ENCODE data around the gene PLXNA4. TPM values are rescaled to one million over a fixed set of nuclear protein-coding genes. Genes with fewer than 3 reads are reported as not detected.

Gene PLXNA4
- total RNA-seq, 2 experiments from 2014 or later = 0.75 to 0.85 TPM

- ChIA-PET POLR2A (no interaction called here), CTCF (interaction anchor here (2.4 kb wide), 1 partner anchor 81 kb away, joined by 6 read pairs; no protein-coding TSS in a partner anchor)
- H3K27me3 Mint-ChIP-seq = peaks cover 27% of the 10 kb centered on the region
- H3K9me3 Mint-ChIP-seq = no peaks in the 10 kb centered on the region
- DNase-seq (no peak), ATAC-seq (ENCODE audit: poor library complexity) (no peak)
- Histone ChIP-seq H3K9me3 (ENCODE audit: control insufficient read depth in 1 of 2, insufficient read depth in 1 of 2, low read length in 2 of 2) (peaks cover 0 to 6% of the 10 kb centered on the region in 2 experiments), H3K27ac (ENCODE audit: low read depth in 1 of 2, low read length in 2 of 2) (no peak overlapping the region), H3K36me3 (ENCODE audit: insufficient read depth, low read length) (no peaks in the 10 kb centered on the region), H3K4me3 (ENCODE audit: low read length) (no peak overlapping the region), H3K4me1 (ENCODE audit: insufficient read depth, low read length) (peaks cover 8% of the 10 kb centered on the region), H3K27me3 (ENCODE audit: control insufficient read depth in 1 of 2, insufficient read depth in 2 of 2, low read length in 2 of 2) (peaks cover 0 to 7% of the 10 kb centered on the region in 2 experiments)
- no peak overlapping the region for H3K4me3 Mint-ChIP-seq
- TF ChIP-seq, protein P1, sequence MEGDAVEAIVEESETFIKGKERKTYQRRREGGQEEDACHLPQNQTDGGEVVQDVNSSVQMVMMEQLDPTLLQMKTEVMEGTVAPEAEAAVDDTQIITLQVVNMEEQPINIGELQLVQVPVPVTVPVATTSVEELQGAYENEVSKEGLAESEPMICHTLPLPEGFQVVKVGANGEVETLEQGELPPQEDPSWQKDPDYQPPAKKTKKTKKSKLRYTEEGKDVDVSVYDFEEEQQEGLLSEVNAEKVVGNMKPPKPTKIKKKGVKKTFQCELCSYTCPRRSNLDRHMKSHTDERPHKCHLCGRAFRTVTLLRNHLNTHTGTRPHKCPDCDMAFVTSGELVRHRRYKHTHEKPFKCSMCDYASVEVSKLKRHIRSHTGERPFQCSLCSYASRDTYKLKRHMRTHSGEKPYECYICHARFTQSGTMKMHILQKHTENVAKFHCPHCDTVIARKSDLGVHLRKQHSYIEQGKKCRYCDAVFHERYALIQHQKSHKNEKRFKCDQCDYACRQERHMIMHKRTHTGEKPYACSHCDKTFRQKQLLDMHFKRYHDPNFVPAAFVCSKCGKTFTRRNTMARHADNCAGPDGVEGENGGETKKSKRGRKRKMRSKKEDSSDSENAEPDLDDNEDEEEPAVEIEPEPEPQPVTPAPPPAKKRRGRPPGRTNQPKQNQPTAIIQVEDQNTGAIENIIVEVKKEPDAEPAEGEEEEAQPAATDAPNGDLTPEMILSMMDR (IDR thresholded peaks at IDR 0.05) = no peak
- peaks cover 22% of the 10 kb centered on the region for H3K4me1 Mint-ChIP-seq (ENCODE audit: low read depth)
- no peak overlapping the region for H3K27ac Mint-ChIP-seq
- H3K36me3 Mint-ChIP-seq (ENCODE audit: low read depth) = no peaks in the 10 kb centered on the region
- intact Hi-C loops (cut with DNase I, micrococcal nuclease) = no loop called here
Observed at GRCh38 chr7:132475037-132475668, 101.1 kb downstream of the PLXNA4 start.

DNA sequence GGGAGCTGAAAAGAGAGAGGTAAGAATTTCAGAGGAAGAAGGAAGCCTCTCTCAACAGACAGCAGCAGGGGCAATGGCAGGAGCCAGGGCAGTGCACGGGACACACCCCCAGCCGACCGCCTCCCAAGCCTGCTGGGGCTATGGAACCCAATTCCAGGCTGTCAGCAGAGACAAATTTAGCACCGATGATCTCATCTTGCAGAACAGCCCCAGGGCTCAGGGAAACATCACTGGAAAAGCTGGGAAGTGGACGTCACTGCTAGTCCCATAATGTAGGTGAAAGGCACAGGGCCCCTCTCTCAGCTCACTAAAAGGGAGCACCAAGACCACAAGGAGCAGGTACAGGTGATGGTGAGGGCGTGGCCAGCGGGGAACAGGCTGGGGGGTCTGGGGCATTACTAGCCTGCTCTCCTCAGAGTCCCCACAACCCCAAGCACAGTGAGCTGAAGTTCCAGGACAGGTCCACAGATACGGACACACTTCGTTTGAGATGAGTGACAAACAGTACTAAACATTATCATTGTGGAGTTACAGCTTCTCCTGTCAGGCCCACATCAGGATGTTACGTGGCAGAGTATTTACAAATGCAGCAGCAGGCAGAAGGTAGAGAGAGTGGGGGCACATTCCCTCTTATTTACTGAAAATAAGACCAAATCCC lies 103.7 kb downstream of the PLXNA4 start:
- TF ChIP-seq, protein P1 (IDR thresholded peaks at IDR 0.05) = no peak
- Mint-ChIP-seq H3K4me1 (ENCODE audit: low read depth) (peaks cover 22% of the 10 kb centered on the region), H3K27ac (no peak overlapping the region), H3K36me3 (ENCODE audit: low read depth) (no peaks in the 10 kb centered on the region), H3K4me3 (no peak overlapping the region), H3K9me3 (no peaks in the 10 kb centered on the region), H3K27me3 (peaks cover 27% of the 10 kb centered on the region)
- no peak for DNase-seq
- no peak for ATAC-seq (ENCODE audit: poor library complexity)
- H3K27me3 ChIP-seq (ENCODE audit: control insufficient read depth in 1 of 2, insufficient read depth in 2 of 2, low read length in 2 of 2) = peaks cover 0 to 7% of the 10 kb centered on the region in 2 experiments
- peaks cover 0 to 6% of the 10 kb centered on the region in 2 experiments for H3K9me3 ChIP-seq (ENCODE audit: control insufficient read depth in 1 of 2, insufficient read depth in 1 of 2, low read length in 2 of 2)
- peaks cover 8% of the 10 kb centered on the region for H3K4me1 ChIP-seq (ENCODE audit: insufficient read depth, low read length)
- ChIA-PET POLR2A (no interaction called here), CTCF (no interaction called here)
- intact Hi-C loops (cut with DNase I, micrococcal nuclease) = no loop called here
- no peak overlapping the region for H3K4me3 ChIP-seq (ENCODE audit: low read length)
- no peak overlapping the region for H3K27ac ChIP-seq (ENCODE audit: low read depth in 1 of 2, low read length in 2 of 2)
- H3K36me3 ChIP-seq (ENCODE audit: insufficient read depth, low read length) = no peaks in the 10 kb centered on the region

DNA sequence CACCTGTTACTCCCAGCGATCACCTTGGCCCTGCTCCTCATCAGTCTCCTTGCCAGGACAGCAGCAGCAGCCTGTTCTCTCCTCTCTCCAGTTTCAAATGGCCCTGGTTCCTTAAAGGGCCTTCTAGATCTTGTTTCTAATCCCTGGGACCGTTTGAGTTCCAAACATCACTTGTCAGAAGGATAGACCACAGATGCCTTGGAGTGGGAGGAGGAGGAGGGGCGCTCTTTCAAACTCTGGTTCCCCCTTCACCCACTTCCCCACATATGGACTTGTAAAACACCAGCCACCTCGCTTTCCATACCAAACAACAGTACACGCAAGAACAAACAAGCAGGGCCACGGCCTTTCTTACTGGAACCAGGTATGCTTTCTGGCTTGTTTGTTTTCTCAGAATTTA lies 104.8 kb downstream of the PLXNA4 start:
- H3K36me3 ChIP-seq (ENCODE audit: insufficient read depth, low read length) = no peaks in the 10 kb centered on the region
- H3K4me3 ChIP-seq (ENCODE audit: low read length) = no peak overlapping the region
- no peak overlapping the region for H3K27ac ChIP-seq (ENCODE audit: low read depth in 1 of 2, low read length in 2 of 2)
- Mint-ChIP-seq H3K4me3 (no peak overlapping the region), H3K27ac (no peak overlapping the region), H3K27me3 (peaks cover 27% of the 10 kb centered on the region), H3K9me3 (no peaks in the 10 kb centered on the region), H3K4me1 (ENCODE audit: low read depth) (peaks cover 22% of the 10 kb centered on the region), H3K36me3 (ENCODE audit: low read depth) (no peaks in the 10 kb centered on the region)
- H3K9me3 ChIP-seq (ENCODE audit: control insufficient read depth in 1 of 2, insufficient read depth in 1 of 2, low read length in 2 of 2) = peaks cover 0 to 6% of the 10 kb centered on the region in 2 experiments
- peaks cover 0 to 7% of the 10 kb centered on the region in 2 experiments for H3K27me3 ChIP-seq (ENCODE audit: control insufficient read depth in 1 of 2, insufficient read depth in 2 of 2, low read length in 2 of 2)
- peaks cover 8% of the 10 kb centered on the region for H3K4me1 ChIP-seq (ENCODE audit: insufficient read depth, low read length)
- intact Hi-C loops (cut with DNase I, micrococcal nuclease) = no loop called here
- ChIA-PET POLR2A (no interaction called here), CTCF (no interaction called here)
- DNase-seq = no peak
- TF ChIP-seq, protein P1 (IDR thresholded peaks at IDR 0.05) = no peak
- no peak for ATAC-seq (ENCODE audit: poor library complexity)

Measured in CD4-positive, alpha-beta T cell (primary cell).